SH-SY5Y (cell line): Measurements from ENCODE around the gene DDX5.

Source experiments
- GATA2 ChIP-seq: IDR thresholded peaks from 2 replicates; pipeline ENCODE4 v1.6.1; 2011; ENCODE audit warnings: mild to moderate bottlenecking, low read depth, low read length
- GATA3 ChIP-seq: IDR thresholded peaks from 2 replicates; pipeline ENCODE4 v1.6.1; 2011; ENCODE audit warnings: low read depth, mild to moderate bottlenecking, low read length, moderate library complexity

DNA sequence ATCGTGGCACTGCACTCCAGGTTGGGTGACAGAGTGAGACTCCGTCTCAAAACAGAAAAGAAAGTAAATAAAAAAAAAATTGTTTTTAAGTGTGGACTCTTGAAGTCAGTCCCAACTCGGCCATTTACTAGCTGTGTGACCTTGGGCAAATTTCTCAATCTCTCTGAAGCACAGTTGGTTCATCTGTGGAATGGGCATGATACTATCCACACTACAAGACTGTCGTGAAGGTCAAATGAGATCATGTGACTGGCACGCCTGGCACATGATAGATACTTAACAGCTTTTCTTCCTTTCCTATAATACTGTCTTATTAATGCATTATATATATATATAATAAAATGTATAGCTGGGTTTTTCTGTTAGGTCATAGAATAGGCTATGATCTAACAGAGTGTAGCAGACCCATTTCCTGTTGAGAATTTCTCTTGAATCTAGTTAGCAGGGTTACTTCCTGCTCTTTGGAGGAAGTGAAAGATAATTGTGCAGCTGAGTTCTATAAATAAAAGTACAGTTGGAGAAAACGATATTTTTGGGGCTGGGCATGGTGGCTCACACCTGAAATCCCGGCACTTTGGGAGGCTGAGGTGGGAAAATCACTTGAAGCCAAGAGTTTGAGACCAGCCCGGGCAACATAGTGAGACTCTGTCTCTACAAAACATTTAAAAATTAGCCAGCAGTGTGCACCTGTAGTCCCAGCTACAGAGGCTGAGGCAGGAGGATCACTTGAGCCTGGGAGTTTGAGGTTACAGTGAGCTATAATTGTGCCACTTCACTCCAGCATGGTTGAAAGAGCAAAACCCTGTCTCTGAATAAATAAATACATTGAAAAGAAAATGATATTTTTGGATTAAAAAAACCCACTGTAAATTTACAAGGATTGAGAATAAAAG, 49.9 kb downstream of the DDX5 start:
- TF ChIP-seq GATA2, result no peak
- no peak for TF ChIP-seq GATA3
